Skeletal muscle tissue (tissue), 4 donors: ENCODE data around the gene FAH. TPM values are rescaled to one million over a fixed set of nuclear protein-coding genes. Genes with fewer than 3 reads are reported as not detected.

Source experiments
- H3K27ac ChIP-seq: one replicate; pipeline ENCODE4 v1.7.0; 2013; ENCODE audit warnings: mild to moderate bottlenecking, low read depth, low read length, inconsistent platforms
- H3K27me3 ChIP-seq, 3 donors: one replicate each; pipeline ENCODE4 v1.7.0; 2013; ENCODE audit warnings: low read length in 3 of 3; ENCODE audit not compliant: control insufficient read depth in 3 of 3, insufficient read depth in 3 of 3
- H3K36me3 ChIP-seq, 3 donors: one replicate each; pipeline ENCODE4 v1.7.0; 2013; ENCODE audit warnings: low read length in 3 of 3; ENCODE audit not compliant: control insufficient read depth in 3 of 3, insufficient read depth in 3 of 3
- H3K4me1 ChIP-seq, 3 donors: one replicate each; pipeline ENCODE4 v1.7.0; 2013; ENCODE audit warnings: low read length in 3 of 3, mild to moderate bottlenecking in 3 of 3; ENCODE audit not compliant: control insufficient read depth in 3 of 3, insufficient read depth in 3 of 3
- H3K4me3 ChIP-seq, 3 donors: one replicate each; pipeline ENCODE4 v1.7.0; 2013; ENCODE audit warnings: low read length in 3 of 3
- H3K9ac ChIP-seq, 3 donors: one replicate each; pipeline ENCODE4 v1.7.0; 2013; ENCODE audit warnings: low read length in 3 of 3, mild to moderate bottlenecking in 3 of 3, moderate library complexity in 2 of 3, low read depth in 1 of 3
- H3K9me3 ChIP-seq, 3 donors: one replicate each; pipeline ENCODE4 v1.7.0; 2013; ENCODE audit warnings: low read length in 3 of 3; ENCODE audit not compliant: control insufficient read depth in 3 of 3
- total RNA-seq: library from RNA; depleted of rRNA; stranded (reverse); fragments of >200 nt; gene quantifications from one replicate; pipeline ENCODE4 v1.2.3, GENCODE V29; 2014
- donor health status: Osteomylitis.

Gene FAH
- total RNA-seq, 1 donor from 2014 or later, result 13.6 TPM

GRCh38 chr15:80185152-80185551, 32.4 kb downstream of the FAH start:
- Histone ChIP-seq H3K4me1 (peaks cover 10 to 21% (median 19%) of the 10 kb centered on the region in 3 donors), H3K27me3 (no peaks in the 10 kb centered on the region), H3K36me3 (peaks cover 18 to 34% (median 29%) of the 10 kb centered on the region in 3 donors), H3K9ac (no peak overlapping the region), H3K4me3 (no peak overlapping the region), H3K9me3 (no peaks in the 10 kb centered on the region), H3K27ac (no peak overlapping the region)

GRCh38 chr15:80186066-80186465, 33.3 kb downstream of the FAH start:
- Histone ChIP-seq H3K27me3 (no peaks in the 10 kb centered on the region), H3K27ac (no peak overlapping the region), H3K9me3 (no peaks in the 10 kb centered on the region), H3K4me3 (no peak overlapping the region), H3K9ac (no peak overlapping the region), H3K36me3 (peaks cover 13 to 27% (median 21%) of the 10 kb centered on the region in 3 donors), H3K4me1 (peaks cover 10 to 21% (median 19%) of the 10 kb centered on the region in 3 donors)

GRCh38 chr15:80186597-80186996, 33.8 kb downstream of the FAH start:
- H3K9ac ChIP-seq, result no peak overlapping the region
- no peak overlapping the region for H3K4me3 ChIP-seq
- H3K9me3 ChIP-seq, result no peaks in the 10 kb centered on the region
- no peak overlapping the region for H3K27ac ChIP-seq
- peaks cover 10 to 21% (median 19%) of the 10 kb centered on the region in 3 donors for H3K4me1 ChIP-seq
- H3K27me3 ChIP-seq, result no peaks in the 10 kb centered on the region
- peaks cover 13 to 23% (median 21%) of the 10 kb centered on the region in 3 donors for H3K36me3 ChIP-seq

- H3K27ac ChIP-seq, result no peak overlapping the region
- no peaks in the 10 kb centered on the region for H3K27me3 ChIP-seq
- no peak overlapping the region for H3K9ac ChIP-seq
- no peak overlapping the region for H3K4me3 ChIP-seq
- H3K4me1 ChIP-seq, result peaks cover 4 to 6% (median 4%) of the 10 kb centered on the region in 3 donors
- H3K9me3 ChIP-seq, result no peaks in the 10 kb centered on the region
- peaks cover 13 to 21% (median 19%) of the 10 kb centered on the region in 3 donors for H3K36me3 ChIP-seq
Measured at GRCh38 chr15:80188251-80188650, 35.5 kb downstream of the FAH start.

GRCh38 chr15:80191198-80191597, 38.4 kb downstream of the FAH start:
- no peaks in the 10 kb centered on the region for H3K4me1 ChIP-seq
- H3K4me3 ChIP-seq, result no peak overlapping the region
- H3K9ac ChIP-seq, result no peak overlapping the region
- no peaks in the 10 kb centered on the region for H3K9me3 ChIP-seq
- peaks cover 8 to 13% (median 9%) of the 10 kb centered on the region in 3 donors for H3K36me3 ChIP-seq
- no peaks in the 10 kb centered on the region for H3K27me3 ChIP-seq
- H3K27ac ChIP-seq, result no peak overlapping the region

- Histone ChIP-seq H3K27me3 (no peaks in the 10 kb centered on the region), H3K9ac (no peak overlapping the region), H3K27ac (no peak overlapping the region), H3K36me3 (peaks cover 4 to 5% (median 5%) of the 10 kb centered on the region in 3 donors), H3K4me3 (no peak overlapping the region), H3K9me3 (no peaks in the 10 kb centered on the region), H3K4me1 (no peaks in the 10 kb centered on the region)
Measured at GRCh38 chr15:80191897-80192595, 39.2 kb downstream of the FAH start.

- no peaks in the 10 kb centered on the region for H3K4me1 ChIP-seq
- no peak overlapping the region for H3K4me3 ChIP-seq
- no peak overlapping the region for H3K9ac ChIP-seq
- no peaks in the 10 kb centered on the region for H3K27me3 ChIP-seq
- no peak overlapping the region for H3K27ac ChIP-seq
- no peaks in the 10 kb centered on the region for H3K36me3 ChIP-seq
- no peaks in the 10 kb centered on the region for H3K9me3 ChIP-seq
Measured at GRCh38 chr15:80194186-80194585, 41.4 kb downstream of the FAH start.

- Histone ChIP-seq H3K9me3 (no peaks in the 10 kb centered on the region), H3K9ac (no peak overlapping the region), H3K4me3 (no peak overlapping the region), H3K36me3 (no peaks in the 10 kb centered on the region), H3K4me1 (no peaks in the 10 kb centered on the region), H3K27me3 (no peaks in the 10 kb centered on the region), H3K27ac (no peak overlapping the region)
Measured at GRCh38 chr15:80194914-80195313, 42.1 kb downstream of the FAH start.

- no peaks in the 10 kb centered on the region for H3K4me1 ChIP-seq
- H3K27ac ChIP-seq, result no peak overlapping the region
- peaks cover 0 to 7% (median 4%) of the 10 kb centered on the region in 3 donors for H3K27me3 ChIP-seq
- H3K4me3 ChIP-seq, result no peak overlapping the region
- H3K36me3 ChIP-seq, result no peaks in the 10 kb centered on the region
- H3K9ac ChIP-seq, result no peak overlapping the region
- H3K9me3 ChIP-seq, result no peaks in the 10 kb centered on the region
Measured at GRCh38 chr15:80199366-80199765, 46.6 kb downstream of the FAH start.

GRCh38 chr15:80199869-80200268, 47.1 kb downstream of the FAH start:
- H3K36me3 ChIP-seq, result no peaks in the 10 kb centered on the region
- H3K9ac ChIP-seq, result no peak overlapping the region
- H3K9me3 ChIP-seq, result no peaks in the 10 kb centered on the region
- H3K4me1 ChIP-seq, result no peaks in the 10 kb centered on the region
- no peak overlapping the region for H3K4me3 ChIP-seq
- H3K27me3 ChIP-seq, result peaks cover 0 to 7% (median 4%) of the 10 kb centered on the region in 3 donors
- no peak overlapping the region for H3K27ac ChIP-seq
